GM10248 (cell line): Measurements from ENCODE around the gene PIK3C2G.

ENCODE experiments used
- CTCF ChIA-PET: fragments of 300-600 bp; sonication (Branson Sonifier 250); formaldehyde crosslinking; extraction: SDS; loops from one replicate; lab custom pipeline; 2021; ENCODE audit warnings: antibody characterized with exemption; lab: Yijun Ruan, JAX
- POLR2A ChIA-PET: fragments of 350-650 bp; sonication (Branson Sonifier 250); formaldehyde crosslinking; extraction: SDS; loops from one replicate; lab custom pipeline; 2020; ENCODE audit warnings: antibody characterized with exemption; lab: Yijun Ruan, JAX
- DNase-seq: peaks from one replicate; pipeline ENCODE4 v3.0.0; 2012; ENCODE audit errors: extremely low spot score
- TF ChIP-seq, protein P1 (sequence below): IDR thresholded peaks from 2 replicates; pipeline ENCODE4 v1.5.1; 2012; ENCODE audit warnings: mild to moderate bottlenecking, low read depth; ENCODE audit errors: extremely low read depth, missing control alignments, control extremely low read depth

The PIK3C2G gene

DNA sequence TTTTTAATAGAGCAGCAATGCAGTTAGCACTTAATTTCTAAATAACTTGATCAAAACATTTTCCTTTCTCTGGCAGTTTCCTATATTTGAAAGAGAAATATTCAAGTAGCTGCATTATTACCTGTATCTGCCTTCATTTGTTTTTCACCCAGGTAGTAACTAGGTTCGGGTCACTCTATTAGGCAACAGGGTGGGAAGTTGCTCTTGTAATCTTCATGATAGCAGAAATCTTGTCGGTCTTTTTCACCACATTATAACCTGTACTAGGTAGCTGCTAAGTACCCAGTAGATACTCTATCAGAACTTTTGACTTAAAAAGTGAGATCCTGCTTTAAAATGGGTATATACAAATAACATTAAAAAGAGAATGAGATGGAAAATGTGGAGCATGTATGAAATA lies 2.4 kb upstream of the PIK3C2G start:
- ChIA-PET CTCF (interaction anchor here (1.2 kb wide), 1 partner anchor 12 kb away, joined by 4 read pairs; no protein-coding TSS in a partner anchor), POLR2A (no interaction called here)

DNA sequence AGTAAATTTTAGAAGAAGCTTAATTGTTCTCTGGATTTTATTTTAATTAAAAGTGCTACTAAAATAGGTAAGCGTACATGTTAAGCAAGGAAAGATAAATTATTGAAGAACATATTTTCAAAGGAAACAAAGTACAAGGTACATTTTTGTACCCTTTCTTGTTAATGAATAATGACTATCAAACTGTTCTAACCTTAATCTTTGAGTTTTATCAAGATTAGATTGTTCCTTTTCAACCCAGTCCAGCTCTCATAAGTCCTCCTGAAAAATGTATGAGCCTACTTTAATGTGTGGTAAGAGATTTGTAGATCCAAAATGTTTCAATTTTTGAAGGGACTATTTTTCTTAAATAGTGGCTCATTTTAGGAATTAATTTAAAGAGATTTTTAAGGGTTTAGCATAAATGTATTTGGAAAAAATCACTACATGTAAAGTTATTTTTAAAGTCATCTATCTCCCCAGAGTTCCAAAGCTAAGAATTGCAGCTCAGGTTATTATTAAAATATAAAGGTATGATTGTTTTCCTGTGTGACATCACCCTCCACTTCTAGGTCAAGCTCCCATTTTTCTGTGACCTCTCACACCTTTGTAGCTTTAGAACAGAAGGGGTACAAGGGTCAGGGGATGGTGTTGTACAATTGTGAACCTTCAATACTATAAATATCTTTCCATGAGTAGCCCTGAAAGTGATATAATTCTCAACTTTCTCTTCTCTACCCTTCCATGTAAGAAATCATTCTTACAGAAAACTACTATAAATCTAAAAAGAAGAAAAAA lies 1.2 kb upstream of the PIK3C2G start:
- POLR2A ChIA-PET, result no interaction called here
- DNase-seq, result no peak
- CTCF ChIA-PET, result interaction anchor here (1.2 to 3.0 kb wide), 2 partner anchors 9 to 14 kb away, joined by 4 to 25 read pairs; no protein-coding TSS in a partner anchor
- TF ChIP-seq, protein P1, sequence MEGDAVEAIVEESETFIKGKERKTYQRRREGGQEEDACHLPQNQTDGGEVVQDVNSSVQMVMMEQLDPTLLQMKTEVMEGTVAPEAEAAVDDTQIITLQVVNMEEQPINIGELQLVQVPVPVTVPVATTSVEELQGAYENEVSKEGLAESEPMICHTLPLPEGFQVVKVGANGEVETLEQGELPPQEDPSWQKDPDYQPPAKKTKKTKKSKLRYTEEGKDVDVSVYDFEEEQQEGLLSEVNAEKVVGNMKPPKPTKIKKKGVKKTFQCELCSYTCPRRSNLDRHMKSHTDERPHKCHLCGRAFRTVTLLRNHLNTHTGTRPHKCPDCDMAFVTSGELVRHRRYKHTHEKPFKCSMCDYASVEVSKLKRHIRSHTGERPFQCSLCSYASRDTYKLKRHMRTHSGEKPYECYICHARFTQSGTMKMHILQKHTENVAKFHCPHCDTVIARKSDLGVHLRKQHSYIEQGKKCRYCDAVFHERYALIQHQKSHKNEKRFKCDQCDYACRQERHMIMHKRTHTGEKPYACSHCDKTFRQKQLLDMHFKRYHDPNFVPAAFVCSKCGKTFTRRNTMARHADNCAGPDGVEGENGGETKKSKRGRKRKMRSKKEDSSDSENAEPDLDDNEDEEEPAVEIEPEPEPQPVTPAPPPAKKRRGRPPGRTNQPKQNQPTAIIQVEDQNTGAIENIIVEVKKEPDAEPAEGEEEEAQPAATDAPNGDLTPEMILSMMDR, result no peak

More for the DNA sequence above, 2.4 kb upstream of the PIK3C2G start:
- no peak for DNase-seq
- TF ChIP-seq, protein P1, result no peak

DNA sequence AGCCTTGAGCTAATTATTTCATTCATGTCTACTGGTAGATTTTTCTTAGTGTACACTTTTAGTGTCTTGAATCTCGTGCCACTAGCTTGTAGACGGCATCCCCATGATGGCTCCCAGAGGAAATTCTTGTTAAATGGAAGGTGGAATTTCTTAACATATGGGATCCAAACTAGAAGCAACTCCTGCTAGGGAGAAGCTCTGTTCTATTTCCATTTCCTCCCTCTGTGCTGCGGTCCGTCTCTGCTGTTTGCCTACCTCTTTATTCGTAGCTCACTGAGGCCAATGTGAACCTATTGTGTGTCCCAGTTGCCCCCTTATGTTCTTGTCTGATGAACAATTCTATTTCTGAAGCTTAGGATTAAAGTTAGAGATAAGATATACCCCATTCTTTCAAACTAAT lies 588 bp downstream of the PIK3C2G start:
- TF ChIP-seq, protein P1, result no peak
- ChIA-PET CTCF (interaction anchor here (0.9 to 3.0 kb wide), 6 partner anchors 11 to 29 kb away, joined by 3 to 25 read pairs (median 6); no protein-coding TSS in a partner anchor), POLR2A (no interaction called here)
- DNase-seq, result no peak

DNA sequence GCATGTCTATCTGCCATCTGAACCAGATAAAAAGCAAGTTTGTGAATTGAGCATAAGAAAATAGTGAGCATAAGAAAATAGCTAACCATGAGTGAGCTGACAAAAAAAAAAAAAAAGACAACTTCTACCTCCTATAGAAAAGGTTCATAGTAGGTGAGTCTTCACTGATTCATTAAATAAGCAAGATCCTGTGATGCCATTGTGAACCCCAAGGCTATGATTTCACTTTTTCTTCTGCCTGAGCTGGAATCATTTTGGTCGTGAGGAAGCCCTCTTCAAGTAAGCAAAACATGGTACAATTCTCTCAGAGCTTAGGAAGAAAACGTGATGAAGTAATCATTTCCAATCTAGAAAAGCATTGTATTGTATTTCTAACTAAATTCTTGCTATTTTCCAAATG lies 1.2 kb downstream of the PIK3C2G start:
- no peak for DNase-seq
- ChIA-PET POLR2A (no interaction called here), CTCF (interaction anchor here (1.6 to 3.0 kb wide), 4 partner anchors 11 to 24 kb away, joined by 5 to 25 read pairs (median 7); no protein-coding TSS in a partner anchor)
- TF ChIP-seq, protein P1, result no peak

DNA sequence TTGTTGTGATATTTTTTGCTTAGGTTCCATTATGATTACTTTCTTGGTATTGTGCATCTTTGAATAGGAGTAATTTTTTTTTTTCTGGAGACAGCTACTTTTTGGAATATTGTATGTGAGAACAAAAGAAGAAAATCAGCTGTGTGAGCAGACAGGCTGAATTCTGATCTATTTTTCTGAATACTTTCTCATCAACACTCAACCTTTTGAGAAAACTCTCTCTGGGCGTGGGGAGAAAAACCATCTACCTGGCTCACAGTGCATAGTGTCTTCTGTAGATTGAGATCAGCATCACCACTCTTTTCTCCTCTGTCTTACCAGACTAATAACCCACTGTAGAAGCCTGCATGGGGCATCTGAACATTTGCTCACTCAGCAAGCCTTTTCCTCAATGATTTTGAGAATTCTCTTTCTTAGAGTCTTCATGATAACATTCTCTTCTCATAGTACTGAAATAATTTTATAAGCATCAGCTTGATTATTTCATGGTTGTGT lies 3.3 kb downstream of the PIK3C2G start:
- POLR2A ChIA-PET, result no interaction called here
- CTCF ChIA-PET, result no interaction called here
- no peak for DNase-seq
- TF ChIP-seq, protein P1, result no peak

DNA sequence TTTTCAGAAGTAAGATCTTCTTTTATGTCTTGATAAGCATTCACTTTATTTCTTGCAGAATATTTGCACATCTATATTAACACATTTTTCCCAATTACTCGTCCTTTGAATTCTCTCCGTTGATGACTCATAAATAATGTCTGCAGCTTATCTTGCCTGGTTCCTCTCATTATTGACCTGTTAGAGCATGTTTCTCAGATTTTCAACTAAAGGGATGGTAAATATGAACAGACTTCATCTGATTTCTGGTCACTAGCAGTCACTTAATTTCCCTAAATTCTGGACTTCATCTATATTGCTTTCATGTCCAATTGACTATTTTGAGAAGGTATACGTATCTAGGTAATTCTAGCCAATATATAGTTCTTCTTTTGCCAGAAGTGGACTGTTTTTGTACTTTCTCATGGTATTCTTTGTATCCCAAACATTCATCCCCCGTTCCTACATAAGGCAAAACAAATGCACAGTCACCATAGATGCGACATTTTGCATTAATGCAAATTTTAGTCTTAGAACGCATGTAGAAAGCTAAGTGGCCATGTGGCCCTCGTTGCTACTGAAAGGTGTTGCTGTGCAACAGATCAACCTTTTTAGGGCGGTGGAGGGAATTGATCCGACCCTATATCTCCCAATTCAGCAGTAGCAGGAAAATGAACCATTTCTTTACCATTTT lies 6.2 kb downstream of the PIK3C2G start:
- TF ChIP-seq, protein P1, result no peak
- ChIA-PET CTCF (no interaction called here), POLR2A (no interaction called here)
- no peak for DNase-seq
